22Rv1 (cell line): ENCODE results near the gene POC1A.
A peak's percentile ranks its signal among the peaks of the same experiment; 100 is the strongest.
"Not testable (repeated sequence)": the region's sequence is repeated elsewhere in the genome, so short reads cannot be mapped to it uniquely, and the experiment has no call there.

ENCODE experiments used
- H3K27ac ChIP-seq: fragments of 450-650 bp; 2 replicates; pipeline ENCODE4 v1.5.1; 2017
- ZFX ChIP-seq: fragments of 450-650 bp; IDR thresholded peaks from 2 replicates; pipeline ENCODE4 v1.6.1; 2017; ENCODE audit warnings: antibody characterized with exemption, borderline replicate concordance
- TF ChIP-seq, protein P1 (sequence below): fragments of 450-650 bp; IDR thresholded peaks from 2 replicates; pipeline ENCODE4 v1.5.1; 2017; ENCODE audit warnings: mild to moderate bottlenecking

The POC1A gene

DNA sequence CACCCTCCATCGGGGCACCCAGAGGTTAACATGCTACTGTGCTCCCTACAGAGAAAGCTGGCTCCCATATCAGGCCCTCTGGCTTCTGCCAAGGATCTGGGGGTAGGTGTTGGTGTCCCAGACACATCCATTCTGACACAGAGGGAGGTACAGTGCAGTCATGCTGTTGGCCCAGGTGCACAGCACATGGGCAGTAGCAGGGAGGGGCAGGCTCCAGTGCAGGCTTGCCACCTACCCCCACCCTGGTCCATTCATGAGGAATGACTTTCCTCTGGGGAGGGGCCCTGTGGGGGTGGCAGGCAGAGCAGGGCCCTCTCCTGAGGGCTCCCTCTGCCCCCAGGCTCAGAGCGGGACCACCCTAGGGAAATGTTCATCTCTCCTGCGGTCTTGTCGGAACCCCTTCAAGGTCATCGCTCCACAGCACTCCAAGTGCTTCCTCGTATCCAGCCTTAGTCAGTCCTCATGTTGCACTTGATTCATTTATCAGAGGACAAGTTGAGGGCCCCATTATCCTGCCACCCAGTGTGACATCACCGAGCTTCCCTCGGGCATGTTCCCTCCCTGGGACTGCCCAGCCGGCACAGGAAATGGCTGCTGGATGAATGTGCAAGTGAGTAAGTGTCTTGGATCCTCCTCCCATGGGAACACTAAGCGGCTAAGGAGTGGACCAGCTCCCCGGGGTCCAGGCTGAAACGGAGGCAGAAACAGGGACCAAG lies 107.9 kb downstream of the POC1A start:
- no peak overlapping the region for H3K27ac ChIP-seq
- TF ChIP-seq, protein P1, sequence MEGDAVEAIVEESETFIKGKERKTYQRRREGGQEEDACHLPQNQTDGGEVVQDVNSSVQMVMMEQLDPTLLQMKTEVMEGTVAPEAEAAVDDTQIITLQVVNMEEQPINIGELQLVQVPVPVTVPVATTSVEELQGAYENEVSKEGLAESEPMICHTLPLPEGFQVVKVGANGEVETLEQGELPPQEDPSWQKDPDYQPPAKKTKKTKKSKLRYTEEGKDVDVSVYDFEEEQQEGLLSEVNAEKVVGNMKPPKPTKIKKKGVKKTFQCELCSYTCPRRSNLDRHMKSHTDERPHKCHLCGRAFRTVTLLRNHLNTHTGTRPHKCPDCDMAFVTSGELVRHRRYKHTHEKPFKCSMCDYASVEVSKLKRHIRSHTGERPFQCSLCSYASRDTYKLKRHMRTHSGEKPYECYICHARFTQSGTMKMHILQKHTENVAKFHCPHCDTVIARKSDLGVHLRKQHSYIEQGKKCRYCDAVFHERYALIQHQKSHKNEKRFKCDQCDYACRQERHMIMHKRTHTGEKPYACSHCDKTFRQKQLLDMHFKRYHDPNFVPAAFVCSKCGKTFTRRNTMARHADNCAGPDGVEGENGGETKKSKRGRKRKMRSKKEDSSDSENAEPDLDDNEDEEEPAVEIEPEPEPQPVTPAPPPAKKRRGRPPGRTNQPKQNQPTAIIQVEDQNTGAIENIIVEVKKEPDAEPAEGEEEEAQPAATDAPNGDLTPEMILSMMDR: no peak
- no peak for TF ChIP-seq ZFX

DNA sequence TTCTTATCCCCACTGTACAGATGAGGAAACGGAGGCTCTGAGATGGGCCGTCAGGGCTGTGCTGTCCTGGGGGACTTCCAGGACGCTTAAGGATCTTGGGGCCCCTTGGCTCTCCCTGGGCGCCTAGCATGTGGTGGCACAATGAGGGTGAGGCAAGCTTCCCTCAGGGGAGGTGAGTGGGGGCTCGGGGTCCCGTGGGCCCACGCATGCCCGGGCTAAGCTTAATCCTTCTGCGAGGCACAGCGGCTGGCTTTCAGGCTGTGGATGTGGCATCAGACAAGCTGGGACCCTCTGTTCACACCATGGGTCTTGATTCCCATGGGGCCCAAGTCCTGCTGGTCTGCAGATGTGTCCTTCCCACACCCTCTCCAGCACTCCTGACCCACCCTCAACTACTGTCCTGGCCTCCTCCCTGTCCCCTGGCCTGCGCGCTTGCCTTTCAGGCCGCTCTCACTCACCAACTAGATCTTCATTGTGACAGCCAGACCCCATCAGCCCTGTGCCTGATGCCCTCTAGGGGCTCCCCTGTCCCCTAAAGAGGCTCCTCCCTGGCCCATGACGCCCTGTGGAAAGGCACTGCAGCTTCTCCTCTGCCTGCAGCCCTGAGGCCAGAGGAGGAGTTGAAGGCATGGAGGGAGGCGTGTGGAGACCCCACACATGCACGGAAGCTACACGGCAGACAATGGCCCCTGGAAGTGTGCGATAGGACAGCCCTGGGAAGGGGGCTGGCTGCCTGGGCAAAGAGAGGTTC lies 109.2 kb downstream of the POC1A start:
- no peak for TF ChIP-seq ZFX
- TF ChIP-seq, protein P1: no peak

DNA sequence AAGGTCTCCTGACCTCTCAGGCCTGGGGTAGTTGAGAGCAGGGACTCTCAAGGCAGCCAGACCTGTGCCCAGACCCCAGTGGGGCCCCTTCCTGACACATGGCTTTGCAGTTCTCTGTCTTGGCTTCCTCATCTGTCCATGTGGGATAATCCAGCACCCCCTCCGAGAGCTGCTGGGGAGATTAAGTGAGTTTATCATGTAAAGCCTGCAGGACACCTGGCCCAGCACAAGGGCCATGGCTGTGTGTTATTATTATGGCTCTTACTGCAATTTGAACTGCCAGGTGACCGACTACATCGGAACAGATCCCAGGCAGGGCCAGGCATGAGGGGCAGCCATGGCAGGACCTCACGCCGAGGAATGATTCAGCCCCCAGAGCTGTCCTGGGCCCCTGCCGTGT lies 110.5 kb downstream of the POC1A start:
- TF ChIP-seq, protein P1: no peak
- no peak for TF ChIP-seq ZFX
- no peak overlapping the region for H3K27ac ChIP-seq

More for the DNA sequence above, 109.2 kb downstream of the POC1A start:
- no peak overlapping the region for H3K27ac ChIP-seq

DNA sequence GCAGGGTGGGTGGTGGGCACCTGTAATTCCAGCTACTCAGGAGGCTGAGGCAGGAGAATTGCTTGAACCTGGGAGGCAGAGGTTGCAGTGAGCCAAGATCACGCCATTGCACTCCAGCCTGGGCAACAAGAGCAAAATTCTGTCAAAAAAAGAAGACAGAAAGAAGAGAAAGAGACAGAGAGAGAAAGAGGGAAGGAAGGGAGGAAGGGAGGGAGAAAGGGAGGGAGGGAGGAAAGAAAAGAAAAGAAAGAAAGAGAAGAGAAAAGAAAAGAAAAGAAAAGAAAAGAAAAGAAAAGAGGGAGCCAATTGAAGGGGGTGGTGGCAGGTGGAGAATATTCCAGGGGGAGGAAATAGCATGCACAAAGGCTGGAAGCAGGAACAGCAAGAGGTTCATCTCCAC lies 111.2 kb downstream of the POC1A start:
- not testable (repeated sequence) for H3K27ac ChIP-seq

DNA sequence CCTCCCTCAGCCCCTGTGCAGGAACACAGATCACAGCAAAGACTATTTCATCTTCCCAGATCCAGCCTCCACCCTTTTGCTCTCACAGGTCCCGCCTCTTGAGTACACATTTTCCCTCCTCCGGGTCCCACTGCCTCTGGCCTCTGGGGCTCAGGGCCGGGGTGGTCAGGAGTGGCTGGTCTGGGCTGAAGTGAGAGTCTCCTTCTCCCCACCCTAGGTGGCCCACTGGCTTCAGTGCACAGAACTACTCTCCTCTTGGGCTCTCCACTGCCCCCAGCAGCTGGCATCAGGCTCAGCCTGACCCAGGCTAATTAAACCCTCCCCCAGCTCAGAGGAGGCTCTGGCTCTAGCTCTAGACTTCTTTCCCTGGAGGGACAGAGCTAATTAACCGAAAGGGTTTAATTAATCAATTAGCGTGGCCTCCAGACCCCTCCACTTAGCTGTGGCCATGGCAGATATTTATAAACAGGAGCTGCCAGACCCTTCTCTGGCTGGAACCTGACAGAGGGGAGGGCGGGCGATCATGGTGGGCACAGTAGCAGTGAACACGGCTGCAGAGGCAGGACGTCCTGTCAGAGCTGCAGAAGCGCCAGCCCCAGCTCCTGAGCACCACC lies 113.0 kb downstream of the POC1A start:
- TF ChIP-seq, protein P1: peak; percentile 24; the same call in 1 of the 2 replicates
- no peak for TF ChIP-seq ZFX
- no peak overlapping the region for H3K27ac ChIP-seq

DNA sequence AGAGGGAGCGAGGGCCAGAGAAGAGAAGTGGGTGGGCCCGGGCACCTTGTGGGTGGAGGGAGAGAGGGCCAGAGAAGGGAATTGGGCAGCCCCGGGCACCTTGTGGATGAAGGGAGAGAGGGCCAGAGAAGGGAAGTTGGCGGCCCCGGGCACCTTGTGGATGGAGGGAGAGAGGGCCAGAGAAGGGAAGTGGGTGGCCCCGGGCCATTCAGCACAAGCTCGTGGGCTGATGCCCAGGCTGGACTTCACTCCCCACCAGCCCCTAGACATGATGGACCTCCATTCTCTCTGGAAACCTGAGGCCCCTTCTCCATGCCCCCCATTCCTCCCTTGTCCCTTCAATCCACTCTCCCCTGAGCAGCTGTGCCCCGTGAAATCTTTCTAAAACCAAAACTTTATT lies 113.6 kb downstream of the POC1A start:
- TF ChIP-seq, protein P1: no peak
- TF ChIP-seq ZFX: no peak
- H3K27ac ChIP-seq: no peak overlapping the region

DNA sequence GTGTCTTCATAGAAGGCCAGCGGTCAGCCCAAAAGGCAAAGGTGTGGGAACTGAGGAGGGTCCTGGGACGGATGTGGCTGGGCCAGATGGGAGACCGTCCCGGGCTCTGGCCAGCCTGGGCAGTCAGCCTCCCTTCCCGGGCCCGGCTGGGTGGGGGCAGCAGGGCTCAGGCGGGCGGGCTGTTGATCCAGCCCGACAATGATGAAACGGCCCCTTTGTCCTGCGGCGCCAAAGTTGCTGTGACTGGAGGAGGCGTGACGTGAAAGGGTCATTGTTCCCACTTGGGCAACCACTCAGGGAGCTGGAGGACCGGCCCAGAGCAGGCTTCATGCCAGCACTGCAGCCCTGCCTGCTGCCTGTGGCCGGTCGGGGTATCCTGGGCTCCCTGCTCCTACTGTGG lies 114.4 kb downstream of the POC1A start:
- TF ChIP-seq, protein P1: no peak
- TF ChIP-seq ZFX: no peak
- no peak overlapping the region for H3K27ac ChIP-seq
